Left lung (tissue), 10 donors: Measurements from ENCODE around the gene ELL3. TPM values are rescaled to one million over a fixed set of nuclear protein-coding genes. Genes with fewer than 3 reads are reported as not detected.
"Not testable (repeated sequence)": the region's sequence is repeated elsewhere in the genome, so short reads cannot be mapped to it uniquely, and the experiment has no call there.

Experiments
- ATAC-seq: fragments of 200-7000 bp; cut with Tn5 transposase; one replicate; pipeline ENCODE4 v1.9.1; 2020; ENCODE audit warnings: moderate library complexity
- DNase-seq, 4 donors: peaks; one replicate each; pipeline ENCODE4 v3.0.0-alpha.2; 2013 to 2020
- H3K27ac ChIP-seq, 2 donors: fragments of 200-600 bp; sonication (generic) in 1 of 2; one replicate each; pipeline versions ENCODE4 v1.5.0 to v1.8.0; 2020 to 2021
- H3K27me3 ChIP-seq, 2 donors: fragments of 200-600 bp; sonication (generic) in 1 of 2; one replicate each; pipeline versions ENCODE4 v1.5.0 to v1.8.0; 2020 to 2021
- H3K36me3 ChIP-seq, 2 donors: fragments of 200-600 bp; sonication (generic) in 1 of 2; one replicate each; pipeline versions ENCODE4 v1.5.0 to v1.8.0; 2020 to 2021
- H3K4me1 ChIP-seq, 2 donors: fragments of 200-600 bp; one replicate each; pipeline ENCODE4 v1.8.0; 2021
- H3K4me3 ChIP-seq, 2 donors: fragments of 200-600 bp; sonication (generic) in 1 of 2; one replicate each; pipeline versions ENCODE4 v1.5.0 to v1.8.0; 2020 to 2021; ENCODE audit warnings: mild to moderate bottlenecking in 1 of 2
- H3K9me3 ChIP-seq, 2 donors: fragments of 200-600 bp; sonication (generic) in 1 of 2; one replicate each; pipeline versions ENCODE4 v1.5.0 to v1.8.0; 2020 to 2021
- intact Hi-C, 2 donors: fragments of 100-400 bp; cut with DNase I; formaldehyde crosslinking; loops; one replicate each; pipeline versions ENCODE4 v1.11.2 to v1.14.2; 2022
- microRNA-seq, 2 donors: library from miRNA; unstranded; fragments of <30 nt; microRNA quantifications; one replicate each; pipeline ENCODE4, GENCODE V29; 2019
- polyA plus RNA-seq, 6 donors: library from polyadenylated mRNA; unstranded; fragments of 120-200 nt; gene quantifications; one replicate each; pipeline ENCODE4 v1.2.1, GENCODE V29; 2013; ENCODE audit not compliant: insufficient read length in 6 of 6
- total RNA-seq, 2 donors: library from RNA; stranded (reverse); fragmentation: NEBNext Ultra II Directional; extraction: Animal tissue kit (Norgen Biotek cat#: 25700); gene quantifications; one replicate each; pipeline ENCODE4 v1.2.1, GENCODE V29; 2021
- TF ChIP-seq, protein P1 (sequence below), 2 donors: fragments of 200-600 bp; sonication (generic) in 1 of 2; IDR thresholded peaks; one replicate each; pipeline versions ENCODE4 v1.5.0 to v1.8.0; 2021; ENCODE audit warnings: antibody characterized with exemption in 2 of 2
- donor health status: DM: no; HTN: yes; CAD: no.
- donor health status: DM: no; HTN: no; CAD: no.

Gene ELL3
- total and polyA plus RNA-seq, 8 donors, result 4.4 to 14.5 (median 6.1) TPM

DNA sequence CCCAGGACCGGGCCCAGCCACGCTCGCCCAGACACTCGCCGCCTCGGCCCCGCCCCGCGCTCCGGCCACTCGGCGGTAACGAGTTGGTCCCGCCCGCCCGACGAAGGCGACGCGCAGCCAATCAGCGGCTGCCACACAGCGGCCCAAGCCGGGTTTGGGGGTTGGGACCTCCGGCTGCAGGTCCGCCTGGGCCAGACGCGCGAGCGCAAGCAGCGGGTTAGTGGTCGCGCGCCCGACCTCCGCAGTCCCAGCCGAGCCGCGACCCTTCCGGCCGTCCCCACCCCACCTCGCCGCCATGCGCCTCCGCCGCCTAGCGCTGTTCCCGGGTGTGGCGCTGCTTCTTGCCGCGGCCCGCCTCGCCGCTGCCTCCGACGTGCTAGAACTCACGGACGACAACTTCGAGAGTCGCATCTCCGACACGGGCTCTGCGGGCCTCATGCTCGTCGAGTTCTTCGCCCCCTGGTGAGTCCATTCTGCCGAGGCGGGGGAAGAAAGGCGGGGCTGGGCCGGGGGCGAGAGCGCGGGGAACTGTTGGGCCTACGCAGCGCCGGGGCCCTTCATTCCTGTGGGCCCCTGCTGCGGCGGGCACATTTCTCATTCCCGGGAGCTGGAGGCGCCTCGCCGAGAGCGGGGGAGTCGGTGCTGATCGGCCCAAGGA, 30.4 kb downstream of the ELL3 start, which contains the start of gene PDIA3:
PDIA3 (plus strand) TSS at position 194 of the 658 bp plus-strand sequence; CDS start at position 296, 102 bp downstream.
- H3K27me3 ChIP-seq, H3K36me3 ChIP-seq, intact Hi-C loops, H3K9me3 ChIP-seq: not testable (repeated sequence)
- peak within 1 kb of the TSS; percentile 76 to 85 for H3K4me3 ChIP-seq
- H3K4me1 ChIP-seq, result peaks cover 19 to 48% of the 10 kb centered on the region in 2 donors
- ATAC-seq, result peak; percentile 97
- TF ChIP-seq, protein P1, sequence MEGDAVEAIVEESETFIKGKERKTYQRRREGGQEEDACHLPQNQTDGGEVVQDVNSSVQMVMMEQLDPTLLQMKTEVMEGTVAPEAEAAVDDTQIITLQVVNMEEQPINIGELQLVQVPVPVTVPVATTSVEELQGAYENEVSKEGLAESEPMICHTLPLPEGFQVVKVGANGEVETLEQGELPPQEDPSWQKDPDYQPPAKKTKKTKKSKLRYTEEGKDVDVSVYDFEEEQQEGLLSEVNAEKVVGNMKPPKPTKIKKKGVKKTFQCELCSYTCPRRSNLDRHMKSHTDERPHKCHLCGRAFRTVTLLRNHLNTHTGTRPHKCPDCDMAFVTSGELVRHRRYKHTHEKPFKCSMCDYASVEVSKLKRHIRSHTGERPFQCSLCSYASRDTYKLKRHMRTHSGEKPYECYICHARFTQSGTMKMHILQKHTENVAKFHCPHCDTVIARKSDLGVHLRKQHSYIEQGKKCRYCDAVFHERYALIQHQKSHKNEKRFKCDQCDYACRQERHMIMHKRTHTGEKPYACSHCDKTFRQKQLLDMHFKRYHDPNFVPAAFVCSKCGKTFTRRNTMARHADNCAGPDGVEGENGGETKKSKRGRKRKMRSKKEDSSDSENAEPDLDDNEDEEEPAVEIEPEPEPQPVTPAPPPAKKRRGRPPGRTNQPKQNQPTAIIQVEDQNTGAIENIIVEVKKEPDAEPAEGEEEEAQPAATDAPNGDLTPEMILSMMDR (IDR thresholded peaks at IDR 0.05), result peak in 1 of 2 donors; percentile 9
- H3K27ac ChIP-seq, result peak within 1 kb of the TSS; percentile 89 to 94
- DNase-seq, result peak; percentile 90 to 99 (median 96)

DNA sequence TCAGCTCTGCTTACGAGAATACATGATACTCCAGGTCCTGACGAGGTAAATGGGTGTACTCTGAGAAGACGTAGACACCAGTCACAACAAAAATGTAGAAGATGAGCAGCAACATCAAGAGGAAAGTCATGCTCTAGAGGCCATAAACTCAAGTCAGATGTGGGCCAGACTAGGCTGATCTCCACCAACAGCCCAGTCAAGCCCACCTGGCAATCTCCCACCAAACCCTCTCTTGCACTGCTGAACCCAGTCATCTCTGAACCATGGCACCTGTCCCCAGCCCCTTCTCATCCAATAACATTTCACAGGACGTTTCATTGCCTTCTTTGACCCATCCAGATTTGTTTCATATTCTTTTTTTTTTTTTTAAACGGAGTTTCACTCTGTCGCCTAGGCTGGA, 41.4 kb downstream of the ELL3 start:
- TF ChIP-seq, protein P1 (IDR thresholded peaks at IDR 0.05), result no peak
- H3K4me1 ChIP-seq, result no peaks in the 10 kb centered on the region
- no peak for DNase-seq
- H3K36me3 ChIP-seq, result no peaks in the 10 kb centered on the region
- H3K9me3 ChIP-seq, result no peaks in the 10 kb centered on the region
- no peaks in the 10 kb centered on the region for H3K27me3 ChIP-seq
- no peak overlapping the region for H3K4me3 ChIP-seq
- ATAC-seq, result no peak
- no peak overlapping the region for H3K27ac ChIP-seq
- intact Hi-C loops, result no loop called here

DNA sequence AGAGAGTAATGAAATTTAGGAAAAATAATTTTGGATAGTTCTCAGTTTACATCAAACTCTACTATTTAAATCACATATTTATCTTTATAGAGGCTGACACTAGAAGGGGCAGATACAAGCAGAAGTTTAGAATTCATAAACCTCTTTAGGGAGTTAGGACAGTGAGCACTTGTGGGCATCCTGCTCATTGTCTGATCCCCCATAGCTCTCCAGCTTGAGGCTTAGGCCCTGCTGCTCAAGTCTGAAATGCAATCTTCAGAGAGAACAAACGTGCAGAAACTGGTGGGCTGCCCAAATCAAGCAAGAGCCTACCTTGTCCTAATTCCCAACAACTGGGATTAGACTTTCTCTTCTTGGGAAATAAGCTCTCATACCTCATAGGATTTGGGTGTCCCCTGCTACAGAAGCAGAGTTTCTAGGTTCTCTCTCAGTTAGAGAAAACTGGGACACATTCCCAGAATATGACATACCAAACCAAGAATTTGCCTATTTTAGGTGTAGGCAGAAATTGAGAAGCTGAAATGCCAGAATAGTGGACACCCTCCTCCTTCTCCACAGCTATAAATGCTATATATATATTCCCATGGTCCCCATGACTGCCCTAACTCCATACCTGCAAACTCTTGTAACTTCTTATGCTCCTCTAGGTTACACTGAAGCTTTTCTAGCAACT, 48.6 kb downstream of the ELL3 start:
- H3K36me3 ChIP-seq, intact Hi-C loops, H3K9me3 ChIP-seq, H3K4me1 ChIP-seq, H3K27ac ChIP-seq, DNase-seq, H3K4me3 ChIP-seq, H3K27me3 ChIP-seq, ATAC-seq: not testable (repeated sequence)

DNA sequence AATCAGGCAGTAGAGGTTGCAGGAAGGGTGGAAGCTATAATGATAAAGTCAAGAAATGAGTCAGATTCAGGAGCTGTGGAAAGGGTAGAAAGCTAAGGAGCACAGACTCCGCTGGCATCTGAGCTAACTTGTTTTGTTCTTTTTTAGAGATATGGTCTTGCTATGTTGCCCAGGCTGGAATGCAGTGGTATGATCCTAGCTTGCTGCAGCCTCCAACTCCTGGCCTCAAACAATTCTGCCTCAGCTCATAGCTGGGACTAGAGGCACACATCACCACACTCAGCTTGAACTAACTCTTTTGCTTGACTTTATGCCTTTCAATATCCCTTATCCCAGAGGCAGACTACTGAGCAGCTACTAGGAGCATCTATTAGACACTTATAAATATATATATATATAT, 50.5 kb downstream of the ELL3 start:
- H3K4me1 ChIP-seq, intact Hi-C loops, H3K27me3 ChIP-seq, H3K4me3 ChIP-seq, H3K36me3 ChIP-seq, H3K9me3 ChIP-seq, DNase-seq, ATAC-seq, H3K27ac ChIP-seq: not testable (repeated sequence)

DNA sequence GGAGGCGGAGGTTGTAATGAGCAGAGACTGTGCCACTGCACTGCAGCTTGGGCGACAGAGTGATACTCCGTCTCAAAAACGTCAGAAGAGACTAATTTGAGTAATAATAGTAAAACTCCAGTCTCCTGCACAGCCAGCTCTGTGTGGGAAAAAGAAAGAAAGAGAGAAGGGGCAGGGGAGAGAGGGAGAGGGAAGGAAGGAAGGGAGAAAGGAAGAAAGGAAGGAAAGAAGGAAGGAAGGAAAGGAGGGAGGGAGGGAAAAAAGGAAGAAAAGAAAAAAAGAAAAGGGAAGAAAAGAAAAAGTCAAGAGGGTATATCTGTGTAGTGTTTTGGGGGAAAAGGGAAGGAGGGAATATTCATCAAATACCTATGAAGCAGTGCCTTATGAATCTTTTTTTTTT, 53.6 kb downstream of the ELL3 start:
- peaks cover 0 to 7% of the 10 kb centered on the region in 2 donors for H3K27me3 ChIP-seq
- no peaks in the 10 kb centered on the region for H3K36me3 ChIP-seq
- H3K27ac ChIP-seq, result no peak overlapping the region
- intact Hi-C loops, result no loop called here
- DNase-seq (no peak), ATAC-seq (no peak)
- no peaks in the 10 kb centered on the region for H3K9me3 ChIP-seq
- TF ChIP-seq, protein P1 (IDR thresholded peaks at IDR 0.05), result no peak
- H3K4me1 ChIP-seq, result no peaks in the 10 kb centered on the region
- H3K4me3 ChIP-seq, result no peak overlapping the region

Small RNA genes lying within 50 kb of the gene (microRNA-seq; reads per million reads assigned to microRNA genes)
- gene MIR1282, result 0 reads per million in 2 donors

Other genes starting within 250 kb of the ELL3 start
- 10 to 100 TPM; 28.6 to 35.7 TPM for gene PPIP5K1, start 186.8 kb downstream of the ELL3 start, total RNA-seq
- gene PPIP5K1, start 186.8 kb downstream of the ELL3 start, polyA plus RNA-seq, result 10 to 100 TPM; 20.2 to 30.6 (median 26.6) TPM
- gene CKMT1B, start 182.9 kb downstream of the ELL3 start, total RNA-seq, result 10 to 100 TPM in 1 of 2 donors, 1 to 10 TPM in 1; 3.7 to 11.3 TPM
- gene CKMT1B, start 182.9 kb downstream of the ELL3 start, polyA plus RNA-seq, result under 1 TPM in 5 of 6 donors, not detected in 1; 0.10 to 0.69 (median 0.43) TPM
- gene STRC, start 158.2 kb downstream of the ELL3 start, total RNA-seq, result under 1 TPM; 0.15 to 0.29 TPM
- 1 to 10 TPM in 3 of 6 donors, under 1 TPM in 3; 0.67 to 1.3 (median 0.88) TPM for gene STRC, start 158.2 kb downstream of the ELL3 start, polyA plus RNA-seq
- gene CATSPER2, start 128.1 kb downstream of the ELL3 start, total RNA-seq, result 1 to 10 TPM; 2.8 to 4.0 TPM
- 10 to 100 TPM in 2 of 6 donors, 1 to 10 TPM in 4; 7.5 to 10.6 (median 9.4) TPM for gene CATSPER2, start 128.1 kb downstream of the ELL3 start, polyA plus RNA-seq
- gene CKMT1A, start 83.1 kb downstream of the ELL3 start, total RNA-seq, result 10 to 100 TPM in 1 of 2 donors, 1 to 10 TPM in 1; 6.2 to 16.8 TPM
- gene CKMT1A, start 83.1 kb downstream of the ELL3 start, polyA plus RNA-seq, result under 1 TPM in 4 of 6 donors, not detected in 2; 0.18 to 0.49 (median 0.40) TPM
- gene PDIA3, start 30.5 kb downstream of the ELL3 start, total RNA-seq, result 100 to 1,000 TPM; 518 to 633 TPM
- gene PDIA3, start 30.5 kb downstream of the ELL3 start, polyA plus RNA-seq, result 100 to 1,000 TPM; 426 to 576 (median 504) TPM
- 1,000 to 10,000 TPM in 1 of 2 donors, 100 to 1,000 TPM in 1; 930 to 1,311 TPM for gene SERF2, start 15.4 kb upstream of the ELL3 start, total RNA-seq
- gene SERF2, start 15.4 kb upstream of the ELL3 start, polyA plus RNA-seq, result 100 to 1,000 TPM; 501 to 612 (median 552) TPM
- gene SERINC4, start 23.3 kb upstream of the ELL3 start, total RNA-seq, result under 1 TPM; 0.10 to 0.12 TPM
- under 1 TPM in 2 of 6 donors, not detected in 4; 0.22 to 0.31 TPM for gene SERINC4, start 23.3 kb upstream of the ELL3 start, polyA plus RNA-seq
- 10 to 100 TPM in 1 of 2 donors, 1 to 10 TPM in 1; 9.2 to 14.1 TPM for gene HYPK, start 23.6 kb upstream of the ELL3 start, total RNA-seq
- gene HYPK, start 23.6 kb upstream of the ELL3 start, polyA plus RNA-seq, result 10 to 100 TPM; 11.7 to 28.1 (median 17.6) TPM
- 10 to 100 TPM; 21.9 to 22.5 TPM for gene MFAP1, start 47.7 kb upstream of the ELL3 start, total RNA-seq
- gene MFAP1, start 47.7 kb upstream of the ELL3 start, polyA plus RNA-seq, result 10 to 100 TPM; 47.3 to 58.6 (median 54.2) TPM
- gene WDR76, start 50.0 kb upstream of the ELL3 start, total RNA-seq, result 10 to 100 TPM in 1 of 2 donors, 1 to 10 TPM in 1; 8.6 to 13.4 TPM
- 10 to 100 TPM; 15.0 to 23.1 (median 16.9) TPM for gene WDR76, start 50.0 kb upstream of the ELL3 start, polyA plus RNA-seq